Liver (tissue), 3 donors: ENCODE data around the gene LGALS9.

ENCODE experiments used
- ATF3 ChIP-seq: IDR thresholded peaks from 2 replicates; pipeline ENCODE4 v1.6.1; 2016; ENCODE audit warnings: antibody characterized with exemption
- CTCF ChIP-seq: fragments of 150-350 bp; IDR thresholded peaks from 2 replicates; pipeline ENCODE4 v1.5.1; 2017; ENCODE audit warnings: improper control_type of control experiment, low read depth, low read length; ENCODE audit not compliant: missing input control
- EGR1 ChIP-seq, 2 donors: IDR thresholded peaks; 2 replicates each; pipeline ENCODE4 v1.6.1; 2016 to 2018; ENCODE audit warnings: antibody characterized with exemption in 2 of 2, low read depth in 2 of 2
- FOXA1 ChIP-seq: IDR thresholded peaks from 2 replicates; pipeline ENCODE4 v1.6.1; 2016; ENCODE audit warnings: antibody characterized with exemption
- GABPA ChIP-seq, 2 donors: IDR thresholded peaks in 1 of 2; conservative IDR thresholded peaks in 1 of 2; 2 replicates each; pipeline ENCODE4 v1.6.1; 2016; ENCODE audit warnings: antibody characterized with exemption in 2 of 2, mild to moderate bottlenecking in 1 of 2, moderate library complexity in 1 of 2
- HNF4G ChIP-seq: IDR thresholded peaks from 2 replicates; pipeline ENCODE4 v1.6.1; 2016; ENCODE audit warnings: antibody characterized with exemption
- RAD21 ChIP-seq, 2 donors: IDR thresholded peaks; 2 replicates each; pipeline ENCODE4 v1.6.1; 2016; ENCODE audit warnings: antibody characterized with exemption in 2 of 2, mild to moderate bottlenecking in 2 of 2
- RXRA ChIP-seq, 2 donors: IDR thresholded peaks; 2 replicates each; pipeline ENCODE4 v1.6.1; 2017 to 2018; ENCODE audit warnings: antibody characterized with exemption in 2 of 2, mild to moderate bottlenecking in 1 of 2
- SP1 ChIP-seq: IDR thresholded peaks from 2 replicates; pipeline ENCODE4 v1.6.1; 2018; ENCODE audit warnings: antibody characterized with exemption, mild to moderate bottlenecking
- TAF1 ChIP-seq: conservative IDR thresholded peaks from 2 replicates; pipeline ENCODE4 v1.6.1; 2016; ENCODE audit warnings: antibody characterized with exemption, mild to moderate bottlenecking
- YY1 ChIP-seq: IDR thresholded peaks from 2 replicates; pipeline ENCODE4 v1.6.1; 2016; ENCODE audit warnings: antibody characterized with exemption, mild to moderate bottlenecking
- ZBTB33 ChIP-seq: IDR thresholded peaks from 2 replicates; pipeline ENCODE4 v1.6.1; 2016; ENCODE audit warnings: antibody characterized with exemption
- TF ChIP-seq, protein P1 (sequence below): IDR thresholded peaks from 2 replicates; pipeline ENCODE4 v1.6.1; 2016; ENCODE audit warnings: antibody characterized with exemption, mild to moderate bottlenecking
- TF ChIP-seq, protein P2 (sequence below): IDR thresholded peaks from 2 replicates; pipeline ENCODE4 v1.6.1; 2016; ENCODE audit warnings: antibody characterized with exemption
- donor health status: healthy.
- donor health status: healthy.

GRCh38 chr17:27625856-27626255, 5.1 kb upstream of the LGALS9 start:
- TF ChIP-seq CTCF = no peak
- TF ChIP-seq, protein P1, sequence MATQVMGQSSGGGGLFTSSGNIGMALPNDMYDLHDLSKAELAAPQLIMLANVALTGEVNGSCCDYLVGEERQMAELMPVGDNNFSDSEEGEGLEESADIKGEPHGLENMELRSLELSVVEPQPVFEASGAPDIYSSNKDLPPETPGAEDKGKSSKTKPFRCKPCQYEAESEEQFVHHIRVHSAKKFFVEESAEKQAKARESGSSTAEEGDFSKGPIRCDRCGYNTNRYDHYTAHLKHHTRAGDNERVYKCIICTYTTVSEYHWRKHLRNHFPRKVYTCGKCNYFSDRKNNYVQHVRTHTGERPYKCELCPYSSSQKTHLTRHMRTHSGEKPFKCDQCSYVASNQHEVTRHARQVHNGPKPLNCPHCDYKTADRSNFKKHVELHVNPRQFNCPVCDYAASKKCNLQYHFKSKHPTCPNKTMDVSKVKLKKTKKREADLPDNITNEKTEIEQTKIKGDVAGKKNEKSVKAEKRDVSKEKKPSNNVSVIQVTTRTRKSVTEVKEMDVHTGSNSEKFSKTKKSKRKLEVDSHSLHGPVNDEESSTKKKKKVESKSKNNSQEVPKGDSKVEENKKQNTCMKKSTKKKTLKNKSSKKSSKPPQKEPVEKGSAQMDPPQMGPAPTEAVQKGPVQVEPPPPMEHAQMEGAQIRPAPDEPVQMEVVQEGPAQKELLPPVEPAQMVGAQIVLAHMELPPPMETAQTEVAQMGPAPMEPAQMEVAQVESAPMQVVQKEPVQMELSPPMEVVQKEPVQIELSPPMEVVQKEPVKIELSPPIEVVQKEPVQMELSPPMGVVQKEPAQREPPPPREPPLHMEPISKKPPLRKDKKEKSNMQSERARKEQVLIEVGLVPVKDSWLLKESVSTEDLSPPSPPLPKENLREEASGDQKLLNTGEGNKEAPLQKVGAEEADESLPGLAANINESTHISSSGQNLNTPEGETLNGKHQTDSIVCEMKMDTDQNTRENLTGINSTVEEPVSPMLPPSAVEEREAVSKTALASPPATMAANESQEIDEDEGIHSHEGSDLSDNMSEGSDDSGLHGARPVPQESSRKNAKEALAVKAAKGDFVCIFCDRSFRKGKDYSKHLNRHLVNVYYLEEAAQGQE = no peak
- no peak for TF ChIP-seq RAD21 (IDR thresholded peaks at IDR 0.05)
- no peak for TF ChIP-seq SP1
- TF ChIP-seq GABPA (IDR thresholded peaks at IDR 0.05 in 1 of 2, conservative IDR thresholded peaks at IDR 0.05 in 1 of 2) = no peak
- no peak for TF ChIP-seq TAF1
- no peak for TF ChIP-seq RXRA (IDR thresholded peaks at IDR 0.05)
- TF ChIP-seq YY1 = no peak
- TF ChIP-seq EGR1 (IDR thresholded peaks at IDR 0.05; ENCODE audit: low read depth in 2 of 2) = no peak
- TF ChIP-seq HNF4G = no peak
- no peak for TF ChIP-seq ATF3
- no peak for TF ChIP-seq FOXA1
- no peak for TF ChIP-seq ZBTB33
- TF ChIP-seq, protein P2, sequence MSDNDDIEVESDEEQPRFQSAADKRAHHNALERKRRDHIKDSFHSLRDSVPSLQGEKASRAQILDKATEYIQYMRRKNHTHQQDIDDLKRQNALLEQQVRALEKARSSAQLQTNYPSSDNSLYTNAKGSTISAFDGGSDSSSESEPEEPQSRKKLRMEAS = no peak
